Natural killer cell (primary cell): ENCODE data around the gene BPIFB4. TPM values are rescaled to one million over a fixed set of nuclear protein-coding genes. Genes with fewer than 3 reads are reported as not detected.

ENCODE experiments used
- ATAC-seq, 3 donors: fragments of 150-1000 bp in 2 of 3; fragments of 200-7000 bp in 1 of 3; cut with Tn5 transposase; 1 replicate in 1 of 3; 2 replicates in 2 of 3; pipeline ENCODE4 v1.10.0; 2021; ENCODE audit warnings: mild to moderate bottlenecking in 2 of 3, moderate library complexity in 2 of 3
- DNase-seq, 2 donors: peaks; one replicate each; pipeline versions ENCODE4 v3.0.0 to v3.0.0-alpha.2; 2013 to 2021; ENCODE audit warnings: mixed read lengths in 1 of 2
- H3K27ac ChIP-seq: one replicate; pipeline ENCODE4 v1.5.1; 2013; ENCODE audit warnings: mild to moderate bottlenecking, low read length
- H3K27me3 ChIP-seq: one replicate; pipeline ENCODE4 v1.6.1; 2013; ENCODE audit warnings: low read length; ENCODE audit not compliant: control insufficient read depth, insufficient read depth
- H3K36me3 ChIP-seq: one replicate; pipeline ENCODE4 v1.6.1; 2013; ENCODE audit warnings: low read length; ENCODE audit not compliant: control insufficient read depth, insufficient read depth
- H3K4me1 ChIP-seq: one replicate; pipeline ENCODE4 v1.6.1; 2013; ENCODE audit warnings: low read length; ENCODE audit not compliant: control insufficient read depth, insufficient read depth
- H3K4me3 ChIP-seq: one replicate; pipeline ENCODE4 v1.5.1; 2013; ENCODE audit warnings: low read length
- H3K9me3 ChIP-seq: one replicate; pipeline ENCODE4 v1.6.1; 2013; ENCODE audit warnings: low read length; ENCODE audit not compliant: control insufficient read depth, insufficient read depth
- H3K27ac Mint-ChIP-seq, 2 donors: one replicate each; pipeline ENCODE4 v1.8.0; 2022; ENCODE audit warnings: mild to moderate bottlenecking in 2 of 2, mixed read lengths in 2 of 2, moderate library complexity in 1 of 2
- H3K27me3 Mint-ChIP-seq, 2 donors: one replicate each; pipeline ENCODE4 v1.8.0; 2022; ENCODE audit warnings: low read depth in 2 of 2, mixed read lengths in 2 of 2
- H3K36me3 Mint-ChIP-seq: one replicate; pipeline ENCODE4 v1.8.0; 2022; ENCODE audit warnings: mixed read lengths
- H3K4me1 Mint-ChIP-seq, 2 donors: one replicate each; pipeline ENCODE4 v1.8.0; 2022; ENCODE audit warnings: mixed read lengths in 2 of 2
- H3K4me3 Mint-ChIP-seq: one replicate; pipeline ENCODE4 v1.8.0; 2022; ENCODE audit warnings: mild to moderate bottlenecking, moderate library complexity, mixed read lengths
- H3K9me3 Mint-ChIP-seq, 2 donors: one replicate each; pipeline ENCODE4 v1.8.0; 2022; ENCODE audit warnings: mixed read lengths in 2 of 2
- CTCF ChIP-seq: fragments of 200-600 bp; IDR thresholded peaks from one replicate; pipeline ENCODE4 v1.8.0; 2022; ENCODE audit warnings: antibody characterized with exemption
- WGBS: methylation state at CpG from one replicate; pipeline ENCODE4 v1.1.7; 2013; ENCODE audit warnings: missing lambda C conversion rate; ENCODE audit not compliant: insufficient coverage; 5-methylcytosine and 5-hydroxymethylcytosine counted together
- intact Hi-C: fragments of 100-400 bp; cut with micrococcal nuclease; formaldehyde crosslinking; loops from one replicate; pipeline ENCODE4 v1.14.2; 2022
- total RNA-seq, 4 donors: library from RNA; stranded (reverse); fragments of 120-200 nt in 1 of 4; gene quantifications; one replicate each; pipeline versions ENCODE4 v1.2.3 to v1.2.4, GENCODE V29; 2013 to 2022

Gene BPIFB4
- total RNA-seq, 3 donors from 2014 or later (not counting 1 experiment from before 2014, with no cell fraction given), result not detected

DNA sequence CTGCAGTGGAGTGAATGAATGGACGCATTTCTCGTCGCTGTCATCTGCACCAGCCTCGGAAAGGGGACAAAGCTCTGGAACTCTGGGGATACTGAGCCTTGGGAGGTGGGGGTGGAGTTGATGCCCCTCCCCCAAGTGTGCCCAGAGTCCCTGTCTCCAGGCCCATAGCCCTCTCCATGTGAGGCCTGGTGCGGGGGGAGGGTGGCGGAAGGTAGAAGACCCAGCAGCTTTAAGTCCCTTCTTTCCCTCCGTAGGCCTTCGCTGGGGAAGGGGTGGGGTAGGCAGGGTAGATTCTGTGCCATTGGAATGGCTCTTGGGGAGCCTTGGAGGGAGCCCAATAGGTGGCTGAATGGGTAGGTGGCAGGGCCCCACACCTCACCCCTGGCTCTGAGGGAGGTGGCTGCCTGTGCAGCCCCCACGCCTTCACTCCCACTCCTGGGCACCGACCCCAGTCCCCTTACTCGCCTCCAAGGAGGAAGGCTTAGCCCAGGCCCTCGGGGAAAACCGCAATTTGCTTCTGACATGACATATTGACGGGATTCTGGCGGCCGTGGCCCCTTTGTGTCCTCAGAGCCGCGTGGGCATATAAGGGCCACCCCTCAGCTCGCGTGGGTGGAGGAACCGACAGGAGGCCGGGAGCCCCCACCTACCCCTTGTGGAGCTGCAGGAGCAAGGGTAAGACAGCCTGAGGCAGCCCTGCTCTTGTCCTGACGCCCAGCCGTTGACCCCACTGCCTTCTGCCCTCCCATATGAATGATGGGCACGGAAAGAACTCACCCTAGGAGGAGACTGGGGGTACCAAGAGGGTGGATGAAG lies 25.9 kb upstream of the BPIFB4 start, which contains the start of gene BPIFB3:
BPIFB3 (plus strand) TSS at position 613 of the 816 bp plus-strand sequence. CDS start 1,533 bp downstream, outside the sequence.
- no peaks in the 10 kb centered on the region for H3K4me1 Mint-ChIP-seq
- intact Hi-C loops, result no loop called here
- TF ChIP-seq CTCF, result no peak
- H3K27me3 Mint-ChIP-seq, result peaks cover 0 to 3% of the 10 kb centered on the region in 2 donors
- no peak for ATAC-seq
- no peak within 1 kb of the TSS for H3K27ac ChIP-seq
- H3K9me3 ChIP-seq, result no peaks in the 10 kb centered on the region
- H3K4me3 Mint-ChIP-seq, result no peak within 1 kb of the TSS
- H3K27ac Mint-ChIP-seq, result no peak within 1 kb of the TSS
- WGBS, result 92% methylated on average over 22 of the region's 25 CpGs
- no peaks in the 10 kb centered on the region for H3K27me3 ChIP-seq
- no peaks in the 10 kb centered on the region for H3K9me3 Mint-ChIP-seq
- no peak for DNase-seq
- no peak within 1 kb of the TSS for H3K4me3 ChIP-seq
- no peaks in the 10 kb centered on the region for H3K36me3 Mint-ChIP-seq
- H3K4me1 ChIP-seq, result no peaks in the 10 kb centered on the region
- no peaks in the 10 kb centered on the region for H3K36me3 ChIP-seq

- no peak for TF ChIP-seq CTCF
- Mint-ChIP-seq H3K36me3 (no peaks in the 10 kb centered on the region), H3K27me3 (peaks cover 0 to 3% of the 10 kb centered on the region in 2 donors), H3K4me3 (no peak overlapping the region), H3K4me1 (no peaks in the 10 kb centered on the region), H3K27ac (no peak overlapping the region), H3K9me3 (no peaks in the 10 kb centered on the region)
- intact Hi-C loops, result no loop called here
- Histone ChIP-seq H3K4me1 (no peaks in the 10 kb centered on the region), H3K9me3 (no peaks in the 10 kb centered on the region), H3K4me3 (no peak overlapping the region), H3K36me3 (no peaks in the 10 kb centered on the region), H3K27ac (no peak overlapping the region), H3K27me3 (no peaks in the 10 kb centered on the region)
- no peak for ATAC-seq
- 96% methylated on average over 6 of the region's 7 CpGs for WGBS
- no peak for DNase-seq
Measured at GRCh38 chr20:33054381-33054780, 25.1 kb upstream of the BPIFB4 start.

DNA sequence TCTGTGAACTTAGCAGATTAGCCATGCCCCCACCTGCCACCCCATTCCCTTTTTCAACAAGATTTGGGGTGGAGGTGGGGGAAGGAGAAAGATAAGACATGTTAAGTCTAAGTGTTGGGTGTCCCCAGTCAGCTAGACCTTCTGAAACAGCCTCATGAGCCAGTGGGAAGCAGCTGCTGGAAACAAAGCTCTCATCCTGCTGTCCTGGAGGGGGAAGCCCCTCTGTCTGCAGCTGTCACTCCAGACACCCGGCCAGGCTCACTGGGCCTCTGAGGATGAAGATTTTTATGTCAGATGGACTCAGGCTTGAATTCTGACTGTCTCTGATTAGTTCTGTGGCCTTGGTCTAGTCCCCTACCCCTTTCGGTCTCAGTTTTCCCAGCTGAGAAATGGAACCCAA lies 24.7 kb upstream of the BPIFB4 start:
- ATAC-seq (no peak), DNase-seq (no peak)
- Histone ChIP-seq H3K36me3 (no peaks in the 10 kb centered on the region), H3K4me3 (no peak overlapping the region), H3K27ac (no peak overlapping the region), H3K27me3 (no peaks in the 10 kb centered on the region), H3K9me3 (no peaks in the 10 kb centered on the region), H3K4me1 (no peaks in the 10 kb centered on the region)
- Mint-ChIP-seq H3K4me1 (no peaks in the 10 kb centered on the region), H3K36me3 (no peaks in the 10 kb centered on the region), H3K27me3 (peaks cover 0 to 3% of the 10 kb centered on the region in 2 donors), H3K4me3 (no peak overlapping the region), H3K27ac (no peak overlapping the region), H3K9me3 (no peaks in the 10 kb centered on the region)
- WGBS, result 95% methylated on average over 2 of the region's 2 CpGs
- no peak for TF ChIP-seq CTCF
- intact Hi-C loops, result no loop called here
